Posterior cingulate gyrus (tissue), 11 donors: ENCODE results near the gene CDH13.

Experiments used
- DNase-seq, 10 donors: peaks; one replicate each; pipeline versions ENCODE4 v3.0.0 to v3.0.0-alpha.2; 2020 to 2021; ENCODE audit warnings: mixed read lengths in 3 of 10
- intact Hi-C: fragments of 100-400 bp; cut with DNase I; formaldehyde crosslinking; loops from one replicate; pipeline ENCODE4 v1.15.1; 2023

The CDH13 gene

GRCh38 chr16:82625066-82625968, 1.5 kb upstream of the CDH13 start:
- intact Hi-C loops, result no loop called here
- DNase-seq, result peak in 4 of 10 donors; percentile 8 to 86 (median 29)

GRCh38 chr16:82628088-82628423, 1.3 kb downstream of the CDH13 start:
- intact Hi-C loops, result no loop called here
- DNase-seq, result peak in 2 of 10 donors; percentile 8 to 70

- intact Hi-C loops, result no loop called here
- DNase-seq, result no peak
These were observed 1.9 kb downstream of the CDH13 start for GRCh38 chr16:82628711-82629110.

GRCh38 chr16:82629441-82630027, 2.8 kb downstream of the CDH13 start:
- no peak for DNase-seq
- intact Hi-C loops, result no loop called here

GRCh38 chr16:82630219-82630618, 3.5 kb downstream of the CDH13 start:
- intact Hi-C loops, result no loop called here
- DNase-seq, result no peak

- intact Hi-C loops, result no loop called here
- DNase-seq, result no peak
These were observed 3.9 kb downstream of the CDH13 start for GRCh38 chr16:82630688-82631087.

GRCh38 chr16:82631701-82632685, 5.2 kb downstream of the CDH13 start:
- DNase-seq, result peak in 1 of 10 donors; percentile 10
- intact Hi-C loops, result no loop called here

- DNase-seq, result peak in 9 of 10 donors; percentile 25 to 96 (median 68)
- intact Hi-C loops, result no loop called here
These were observed 7.3 kb downstream of the CDH13 start for GRCh38 chr16:82633964-82634600.

GRCh38 chr16:82634955-82635610, 8.3 kb downstream of the CDH13 start:
- intact Hi-C loops, result no loop called here

GRCh38 chr16:82636485-82636884, 9.7 kb downstream of the CDH13 start:
- intact Hi-C loops, result no loop called here
- DNase-seq, result no peak

More at GRCh38 chr16:82634955-82635610, 8.3 kb downstream of the CDH13 start:
- DNase-seq, result no peak

GRCh38 chr16:82636958-82637357, 10.2 kb downstream of the CDH13 start:
- intact Hi-C loops, result no loop called here
- no peak for DNase-seq

- no peak for DNase-seq
- intact Hi-C loops, result no loop called here
These were observed 11.5 kb downstream of the CDH13 start for GRCh38 chr16:82638095-82638798.

GRCh38 chr16:82639263-82639662, 12.5 kb downstream of the CDH13 start:
- intact Hi-C loops, result no loop called here
- no peak for DNase-seq

- peak in 9 of 10 donors; percentile 28 to 94 (median 58) for DNase-seq
- intact Hi-C loops, result no loop called here
These were observed 13.0 kb downstream of the CDH13 start for GRCh38 chr16:82639666-82640336.

- intact Hi-C loops, result no loop called here
These were observed 14.7 kb downstream of the CDH13 start for GRCh38 chr16:82641336-82641984.

GRCh38 chr16:82643136-82643535, 16.4 kb downstream of the CDH13 start:
- intact Hi-C loops, result no loop called here
- no peak for DNase-seq

More at GRCh38 chr16:82641336-82641984, 14.7 kb downstream of the CDH13 start:
- DNase-seq, result no peak

GRCh38 chr16:82643936-82644630, 17.3 kb downstream of the CDH13 start:
- no peak for DNase-seq
- intact Hi-C loops, result no loop called here
